ENCODE measurements around the gene ABCA7. TPM values are rescaled to one million over a fixed set of nuclear protein-coding genes. Genes with fewer than 3 reads are reported as not detected.

Gene ABCA7
- total RNA-seq, 1 donor from 2014 or later = 110 TPM

DNA sequence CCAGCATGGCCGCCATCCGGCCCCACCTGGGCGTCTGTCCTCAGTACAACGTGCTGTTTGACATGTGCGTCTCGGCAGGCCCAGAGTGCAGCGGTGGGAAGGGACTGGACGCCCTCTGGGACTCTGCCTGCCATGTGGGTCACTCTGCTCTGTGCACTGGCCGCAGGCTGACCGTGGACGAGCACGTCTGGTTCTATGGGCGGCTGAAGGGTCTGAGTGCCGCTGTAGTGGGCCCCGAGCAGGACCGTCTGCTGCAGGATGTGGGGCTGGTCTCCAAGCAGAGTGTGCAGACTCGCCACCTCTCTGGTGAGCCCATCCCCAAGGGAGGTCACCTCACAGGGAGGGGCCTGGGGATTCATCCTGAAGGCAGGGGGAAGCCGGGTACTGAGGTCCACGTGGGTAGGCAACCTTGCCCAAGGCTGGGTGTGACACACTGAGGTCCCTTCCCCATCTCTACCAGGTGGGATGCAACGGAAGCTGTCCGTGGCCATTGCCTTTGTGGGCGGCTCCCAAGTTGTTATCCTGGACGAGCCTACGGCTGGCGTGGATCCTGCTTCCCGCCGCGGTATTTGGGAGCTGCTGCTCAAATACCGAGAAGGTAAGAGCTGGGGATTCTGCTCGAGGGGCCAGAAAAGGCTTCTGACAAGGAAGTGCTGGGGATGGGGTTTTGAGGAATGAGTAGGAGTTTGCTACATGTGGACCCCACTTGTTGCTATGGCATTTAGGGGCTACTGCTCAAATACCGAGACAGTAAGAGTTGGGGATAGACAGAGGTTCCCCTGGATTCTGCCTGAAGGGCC is 11.3 kb downstream of the ABCA7 start:
- Mint-ChIP-seq H3K36me3 (ENCODE audit: unreplicated experiment) (peaks cover under 1% of the 10 kb centered on the region), H3K9me3 (ENCODE audit: unreplicated experiment) (peaks cover 6% of the 10 kb centered on the region), H3K4me1 (ENCODE audit: low read depth, unreplicated experiment) (no peaks in the 10 kb centered on the region), H3K4me3 (ENCODE audit: unreplicated experiment) (no peak overlapping the region), H3K27ac (ENCODE audit: unreplicated experiment) (no peak overlapping the region), H3K27me3 (ENCODE audit: unreplicated experiment) (peaks cover 2% of the 10 kb centered on the region)
- TF ChIP-seq CTCF (IDR thresholded peaks at IDR 0.05; ENCODE audit: partially characterized antibody, unreplicated experiment) = no peak
- no peak for DNase-seq

DNA sequence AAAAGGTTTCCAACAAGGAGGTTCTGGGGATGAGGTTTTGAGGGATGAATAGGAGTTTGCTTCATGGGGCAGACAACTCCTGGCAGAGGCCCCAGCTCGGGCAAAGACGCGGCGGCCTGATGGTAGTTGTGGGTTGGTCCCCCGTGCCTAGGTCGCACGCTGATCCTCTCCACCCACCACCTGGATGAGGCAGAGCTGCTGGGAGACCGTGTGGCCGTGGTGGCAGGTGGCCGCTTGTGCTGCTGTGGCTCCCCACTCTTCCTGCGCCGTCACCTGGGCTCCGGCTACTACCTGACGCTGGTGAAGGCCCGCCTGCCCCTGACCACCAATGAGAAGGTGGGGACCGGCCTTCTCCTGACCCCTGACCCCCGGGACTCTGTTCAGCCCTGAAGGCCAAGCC is 11.9 kb downstream of the ABCA7 start:
- peaks cover 7% of the 10 kb centered on the region for H3K36me3 Mint-ChIP-seq (ENCODE audit: unreplicated experiment)
- no peak for TF ChIP-seq CTCF (IDR thresholded peaks at IDR 0.05; ENCODE audit: partially characterized antibody, unreplicated experiment)
- H3K9me3 Mint-ChIP-seq (ENCODE audit: unreplicated experiment) = peaks cover 12% of the 10 kb centered on the region
- DNase-seq = no peak
- H3K4me3 Mint-ChIP-seq (ENCODE audit: unreplicated experiment) = no peak overlapping the region
- peaks cover 5% of the 10 kb centered on the region for H3K27me3 Mint-ChIP-seq (ENCODE audit: unreplicated experiment)
- no peak overlapping the region for H3K27ac Mint-ChIP-seq (ENCODE audit: unreplicated experiment)
- no peaks in the 10 kb centered on the region for H3K4me1 Mint-ChIP-seq (ENCODE audit: low read depth, unreplicated experiment)

GRCh38 chr19:1052349-1052975 is 12.6 kb downstream of the ABCA7 start:
- Mint-ChIP-seq H3K9me3 (ENCODE audit: unreplicated experiment) (peaks cover 15% of the 10 kb centered on the region), H3K4me3 (ENCODE audit: unreplicated experiment) (no peak overlapping the region), H3K27me3 (ENCODE audit: unreplicated experiment) (peaks cover 5% of the 10 kb centered on the region), H3K36me3 (ENCODE audit: unreplicated experiment) (peaks cover 13% of the 10 kb centered on the region), H3K27ac (ENCODE audit: unreplicated experiment) (no peak overlapping the region), H3K4me1 (ENCODE audit: low read depth, unreplicated experiment) (no peaks in the 10 kb centered on the region)
- TF ChIP-seq CTCF (IDR thresholded peaks at IDR 0.05; ENCODE audit: partially characterized antibody, unreplicated experiment) = no peak
- no peak for DNase-seq

GRCh38 chr19:1053176-1054101 is 13.5 kb downstream of the ABCA7 start:
- H3K27me3 Mint-ChIP-seq (ENCODE audit: unreplicated experiment) = peaks cover 5% of the 10 kb centered on the region
- no peak overlapping the region for H3K27ac Mint-ChIP-seq (ENCODE audit: unreplicated experiment)
- TF ChIP-seq CTCF (IDR thresholded peaks at IDR 0.05; ENCODE audit: partially characterized antibody, unreplicated experiment) = no peak
- H3K4me3 Mint-ChIP-seq (ENCODE audit: unreplicated experiment) = no peak overlapping the region
- DNase-seq = no peak
- peaks cover 19% of the 10 kb centered on the region for H3K9me3 Mint-ChIP-seq (ENCODE audit: unreplicated experiment)
- peaks cover 23% of the 10 kb centered on the region for H3K36me3 Mint-ChIP-seq (ENCODE audit: unreplicated experiment)
- H3K4me1 Mint-ChIP-seq (ENCODE audit: low read depth, unreplicated experiment) = no peaks in the 10 kb centered on the region
